Activated T-cell treated with anti-CD3 and anti-CD28 coated beads, Interleukin-2, amount 50 U/mL, for 48 hours (primary cell): Measurements from ENCODE around the gene SCAMP1.

ENCODE experiments used
- DNase-seq, 2 experiments: peaks; one replicate each; pipeline ENCODE4 v3.0.0-alpha.2; 2020

SCAMP1 gene

GRCh38 chr5:78515670-78516069, 155.3 kb downstream of the SCAMP1 start:
- DNase-seq: no peak

- DNase-seq: no peak
These were observed 158.2 kb downstream of the SCAMP1 start for GRCh38 chr5:78518365-78519197.

- no peak for DNase-seq
These were observed 159.0 kb downstream of the SCAMP1 start for GRCh38 chr5:78519198-78519941.

GRCh38 chr5:78521455-78521854, 161.0 kb downstream of the SCAMP1 start:
- no peak for DNase-seq

GRCh38 chr5:78522476-78523260, 162.3 kb downstream of the SCAMP1 start:
- DNase-seq: no peak

- no peak for DNase-seq
These were observed 163.1 kb downstream of the SCAMP1 start for GRCh38 chr5:78523314-78524193.

GRCh38 chr5:78526049-78526525, 165.7 kb downstream of the SCAMP1 start:
- no peak for DNase-seq

- no peak for DNase-seq
These were observed 166.8 kb downstream of the SCAMP1 start for GRCh38 chr5:78527054-78527859.

- DNase-seq: no peak
These were observed 167.5 kb downstream of the SCAMP1 start for GRCh38 chr5:78527925-78528324.
